ENCODE measurements around the gene GAB4.

The GAB4 gene

GRCh38 chr22:16975155-16975885, 32.7 kb downstream of the GAB4 start:
- no peak for DNase-seq

DNA sequence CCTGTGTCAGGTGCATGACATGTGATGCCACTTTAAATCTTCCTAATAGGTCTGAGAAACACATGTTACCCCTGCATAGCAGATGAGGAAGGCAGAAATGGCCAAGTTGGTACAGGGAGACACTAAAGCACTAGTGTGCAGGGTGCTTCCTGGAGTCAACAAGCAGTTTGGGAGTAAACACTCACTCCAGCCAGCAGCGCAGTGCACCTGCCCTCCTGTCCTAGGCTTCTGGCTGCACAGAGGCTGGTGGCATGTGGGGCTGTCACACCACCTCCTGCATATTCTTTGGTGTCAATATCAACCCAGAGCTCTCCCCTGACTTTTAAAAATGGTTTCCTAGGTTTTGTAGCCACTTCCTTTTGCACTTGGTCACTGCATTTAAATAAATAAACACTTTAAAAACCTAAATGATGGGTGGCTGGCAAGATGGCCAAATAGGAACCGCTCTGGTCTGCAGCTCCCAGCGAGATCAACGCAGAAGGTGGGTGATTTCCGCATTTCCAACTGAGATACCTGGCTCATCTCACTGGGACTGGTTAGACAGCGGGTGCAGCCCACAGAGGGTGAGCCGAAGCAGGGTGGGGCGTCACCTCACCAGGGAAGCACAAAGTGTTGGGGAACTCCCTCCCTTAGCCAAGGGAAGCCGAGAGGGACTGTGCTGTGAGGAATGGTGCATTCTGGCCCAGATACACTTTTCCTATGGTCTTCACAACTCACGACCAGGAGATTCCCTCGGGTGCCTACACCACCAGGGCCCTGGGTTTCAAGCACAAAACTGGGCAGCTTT, 33.5 kb downstream of the GAB4 start:
- no peak for DNase-seq

DNA sequence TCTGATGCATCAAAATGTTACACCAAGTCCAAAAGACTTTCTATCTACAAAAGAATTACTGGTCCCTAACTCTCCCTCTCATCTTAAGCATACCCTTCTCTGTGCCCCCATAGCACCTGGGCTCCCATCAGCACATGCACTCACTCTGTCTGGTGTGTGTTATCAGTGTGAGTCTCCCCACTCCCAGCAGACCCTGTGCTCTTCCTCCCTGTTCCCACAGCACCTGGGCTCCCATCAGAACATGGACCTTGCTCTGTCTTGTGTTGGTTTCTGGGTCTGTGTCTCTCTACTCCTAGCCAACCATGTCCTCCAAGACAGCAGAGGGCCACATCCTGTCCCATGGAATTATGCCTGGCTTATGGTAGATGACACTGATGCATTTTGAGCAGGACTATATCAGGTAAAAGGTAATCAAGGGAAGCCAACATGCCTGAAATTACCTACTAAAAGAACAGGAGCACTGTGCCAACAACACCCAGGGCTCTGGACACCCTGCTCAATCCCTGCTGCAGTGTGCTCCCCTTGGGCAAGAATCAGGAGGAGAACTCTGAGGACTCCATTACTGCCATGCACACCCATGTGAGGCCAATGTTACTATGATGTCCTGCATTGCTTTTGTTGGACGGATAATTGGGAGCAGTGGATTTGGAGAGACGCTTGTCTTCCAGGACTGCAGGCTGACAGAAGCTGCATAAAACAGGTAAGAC, 34.3 kb downstream of the GAB4 start:
- DNase-seq: no peak

- no peak for DNase-seq
Observed at GRCh38 chr22:16972311-16972710, 35.7 kb downstream of the GAB4 start.

GRCh38 chr22:16970446-16970845, 37.6 kb downstream of the GAB4 start:
- DNase-seq: no peak

DNA sequence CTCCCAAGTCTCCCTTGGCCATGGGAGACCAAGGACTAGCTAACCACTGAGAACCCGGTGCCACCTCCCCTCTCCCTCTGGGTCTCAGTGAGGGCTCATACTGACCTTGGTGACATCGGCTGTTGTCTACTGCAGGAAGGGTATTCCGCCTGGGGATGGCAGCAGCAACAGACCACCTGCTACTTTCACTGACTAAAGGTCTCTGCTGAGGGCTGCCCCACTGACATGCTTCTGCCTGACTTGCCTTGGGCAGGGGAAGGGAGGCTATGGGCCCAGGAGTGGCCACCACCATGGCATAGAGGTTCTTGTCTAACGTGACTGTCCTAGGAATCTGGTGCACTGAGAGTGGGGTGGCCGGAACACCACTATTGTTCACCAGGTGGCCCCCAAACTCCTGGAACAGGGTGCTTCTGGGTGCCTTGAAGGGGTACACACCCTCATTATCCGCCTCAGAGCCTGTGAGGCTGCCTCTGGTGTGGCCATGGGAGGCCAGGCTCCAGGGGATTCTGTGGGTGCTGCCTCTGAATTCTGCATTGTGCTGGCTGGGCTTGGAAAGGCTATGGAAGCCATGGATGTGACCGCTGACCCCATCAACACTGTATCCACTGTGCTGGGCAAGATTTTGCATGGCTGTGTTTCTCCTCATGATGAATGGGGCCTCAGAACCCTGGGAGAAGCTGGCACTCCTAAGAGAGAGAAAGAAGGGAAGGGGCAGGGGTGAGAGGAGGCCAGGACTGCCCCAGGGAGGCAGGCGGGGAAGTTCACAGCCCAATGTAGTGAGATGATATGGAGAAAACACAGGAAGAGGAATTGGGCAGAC, 38.3 kb downstream of the GAB4 start:
- no peak for DNase-seq

- no peak for DNase-seq
Observed at GRCh38 chr22:16968218-16968595, 39.8 kb downstream of the GAB4 start.

DNA sequence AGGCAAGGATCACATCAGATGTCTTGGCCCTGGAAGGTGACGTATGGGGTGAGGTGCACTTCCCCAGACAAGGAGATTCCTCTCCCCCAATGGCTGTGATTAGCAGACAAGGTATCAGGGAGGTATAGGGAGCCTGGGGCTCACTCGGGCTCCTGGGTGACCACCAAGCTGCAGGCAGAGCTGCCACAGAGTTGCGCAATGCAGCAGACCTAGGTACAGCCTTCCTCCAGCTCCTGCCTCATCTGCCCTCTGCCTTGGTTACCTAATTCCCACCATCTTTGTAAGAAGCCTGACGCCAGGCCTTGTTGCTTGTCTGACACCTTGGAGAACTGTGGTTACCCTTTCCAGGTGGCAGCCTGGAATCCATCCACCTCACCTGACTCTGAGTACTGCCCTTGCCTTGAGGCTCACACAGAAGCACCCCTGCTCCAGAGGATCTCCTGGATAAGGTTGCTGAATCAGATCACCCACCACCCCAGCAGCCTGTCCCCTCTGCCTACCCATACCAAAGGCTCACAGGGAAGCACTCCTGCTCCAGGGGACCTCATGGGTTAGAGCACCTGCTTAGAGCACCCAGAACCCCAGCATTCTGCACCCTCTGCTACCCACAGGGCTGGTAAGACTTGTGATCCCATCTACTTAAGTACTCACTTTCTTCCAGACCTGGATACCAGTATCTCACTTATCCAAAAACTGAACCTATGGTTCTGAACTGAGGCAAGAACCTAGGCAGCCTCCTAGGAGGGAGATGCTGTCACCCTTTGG, 40.4 kb downstream of the GAB4 start:
- no peak for DNase-seq

DNA sequence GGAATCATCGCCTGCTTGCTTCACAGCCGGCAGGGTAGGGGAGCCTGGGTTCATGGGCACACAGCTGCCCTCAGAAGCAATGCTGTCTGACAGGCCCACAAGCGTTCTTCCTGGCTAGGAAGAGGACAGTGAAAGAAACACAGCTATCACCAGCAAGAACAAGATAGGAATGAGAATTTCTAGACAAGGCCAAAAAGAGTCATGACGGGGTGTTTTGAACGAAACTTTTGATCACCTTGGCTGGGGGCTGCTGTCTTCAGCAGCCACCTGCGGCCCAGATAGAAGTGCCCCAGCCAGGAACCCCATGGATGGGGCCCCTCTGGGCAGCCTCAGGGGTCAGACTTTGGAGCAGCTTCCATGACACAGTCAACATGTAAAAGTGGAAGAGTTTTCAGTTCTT, 41.8 kb downstream of the GAB4 start:
- DNase-seq: no peak

- DNase-seq: no peak
Observed at GRCh38 chr22:16965560-16965959, 42.5 kb downstream of the GAB4 start.

DNA sequence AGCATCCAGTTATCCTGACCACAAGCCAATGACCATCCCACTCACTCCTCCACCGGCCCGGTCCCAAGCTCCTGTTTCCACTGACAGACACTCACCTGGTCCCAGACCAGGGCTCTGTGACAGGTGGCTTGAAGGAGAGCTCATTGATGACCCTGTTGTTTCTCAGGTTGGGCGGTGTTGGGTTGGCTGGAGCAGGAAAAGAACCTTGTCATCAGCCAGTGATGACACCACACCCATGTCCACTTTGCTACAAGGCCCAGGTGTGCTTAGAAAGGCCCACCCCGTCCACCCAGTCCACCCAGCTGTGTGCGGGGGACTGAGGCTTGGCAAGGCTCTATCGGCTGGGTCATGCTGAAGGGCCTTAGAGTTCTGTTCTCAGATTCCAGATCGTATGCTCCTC, 42.9 kb downstream of the GAB4 start:
- DNase-seq: no peak

GRCh38 chr22:16964366-16964765, 43.7 kb downstream of the GAB4 start:
- DNase-seq: no peak

DNA sequence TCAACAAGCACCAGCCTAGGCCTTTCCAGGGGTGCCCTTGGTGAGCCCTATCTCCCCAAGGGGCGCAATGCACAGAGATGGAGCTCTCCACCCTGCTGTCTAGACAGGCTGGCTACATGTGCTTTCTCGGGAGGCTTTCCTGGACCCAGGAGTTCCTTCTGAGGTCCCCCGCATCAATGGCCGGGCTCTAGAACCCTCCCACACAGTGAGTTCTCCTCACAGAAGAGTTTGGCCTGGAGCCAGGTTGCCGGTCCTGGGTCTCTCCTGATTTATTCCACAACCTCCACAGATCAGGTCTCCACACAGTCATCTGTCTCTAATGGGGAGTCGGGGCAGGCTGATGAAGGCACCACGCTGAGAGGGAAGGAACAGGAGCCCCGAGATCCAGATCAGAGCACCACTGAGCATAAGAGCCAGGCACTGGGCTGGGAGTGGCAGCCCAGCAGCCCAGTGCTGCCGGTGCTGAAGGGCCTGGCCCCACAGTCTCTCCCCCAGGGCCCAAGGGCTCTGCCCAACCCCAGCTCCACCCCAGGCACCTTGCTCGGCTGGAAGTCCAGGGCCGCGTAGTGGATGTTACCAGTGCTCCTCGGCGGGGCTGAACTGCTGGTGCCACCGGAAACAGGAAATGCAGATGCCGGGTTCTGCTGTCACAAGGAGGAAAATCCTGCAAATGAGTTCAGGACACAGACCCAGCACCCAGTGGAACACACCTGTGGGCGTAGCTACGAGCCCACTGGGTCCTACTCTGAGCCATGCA, 44.7 kb downstream of the GAB4 start:
- DNase-seq: no peak

- DNase-seq: no peak
Observed at GRCh38 chr22:16962501-16962900, 45.5 kb downstream of the GAB4 start.

GRCh38 chr22:16961477-16962186, 46.4 kb downstream of the GAB4 start:
- peak; percentile 2 for DNase-seq

- no peak for DNase-seq
Observed at GRCh38 chr22:16960884-16961249, 47.2 kb downstream of the GAB4 start.

DNA sequence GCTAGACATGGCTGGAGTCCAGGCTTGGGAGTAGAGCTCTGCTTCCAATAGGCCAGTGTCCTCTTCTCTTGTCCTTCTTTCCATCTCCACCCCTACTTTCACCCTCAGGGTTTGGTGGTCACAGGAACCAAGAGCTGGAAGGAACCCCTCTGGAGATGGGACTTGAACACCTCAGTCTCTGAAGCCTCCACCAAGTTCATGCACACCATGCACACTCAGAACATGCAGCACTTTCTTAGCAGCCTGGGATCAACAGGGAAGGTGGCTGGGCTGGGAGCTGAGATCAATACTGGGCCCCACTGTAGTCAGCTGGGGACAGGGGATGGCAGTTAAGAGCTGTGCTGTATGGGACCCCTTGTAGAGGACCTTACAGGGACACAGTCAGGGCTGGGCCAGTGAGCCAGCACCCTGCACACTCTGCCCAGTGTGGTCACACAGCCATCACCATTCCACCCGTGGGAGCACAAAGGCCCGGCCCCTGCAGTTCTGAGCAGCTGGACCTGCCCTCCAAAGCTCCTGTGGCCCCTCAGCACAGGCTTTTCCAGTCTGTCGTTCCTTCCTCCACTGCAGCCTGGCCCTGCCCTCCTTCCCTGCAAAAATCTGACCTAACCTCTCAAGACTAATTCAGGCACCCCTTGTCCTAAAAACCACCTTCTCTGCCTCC, 47.7 kb downstream of the GAB4 start:
- no peak for DNase-seq

DNA sequence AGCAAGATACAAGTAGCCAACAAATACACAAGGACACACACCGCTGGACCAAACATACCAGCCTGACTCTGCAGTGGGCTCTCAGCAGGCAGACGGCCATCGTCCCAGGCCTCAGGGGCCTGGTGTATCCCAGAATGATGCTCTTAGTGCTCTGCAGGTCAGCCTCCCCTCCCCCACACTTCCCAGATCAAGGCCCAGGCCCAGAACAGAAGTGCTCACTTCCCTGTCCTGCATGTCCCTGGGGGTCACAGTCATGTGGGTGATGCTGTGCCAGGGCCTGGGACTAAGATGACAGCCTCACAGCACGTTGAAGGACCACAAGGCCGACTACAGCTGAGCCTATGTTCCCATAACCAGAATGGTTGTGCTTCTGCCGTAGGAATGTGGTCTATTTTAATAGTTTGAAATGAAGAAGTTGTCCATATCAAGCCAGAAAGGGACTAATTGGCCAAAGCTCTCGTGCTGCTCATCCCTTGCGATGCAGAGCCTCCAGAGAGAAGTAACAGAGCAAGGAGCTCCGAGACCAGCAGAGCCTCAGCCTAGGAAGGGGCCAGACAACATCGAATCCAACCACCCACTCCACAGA, 48.6 kb downstream of the GAB4 start:
- no peak for DNase-seq

GRCh38 chr22:16958475-16958874, 49.5 kb downstream of the GAB4 start:
- no peak for DNase-seq

DNA sequence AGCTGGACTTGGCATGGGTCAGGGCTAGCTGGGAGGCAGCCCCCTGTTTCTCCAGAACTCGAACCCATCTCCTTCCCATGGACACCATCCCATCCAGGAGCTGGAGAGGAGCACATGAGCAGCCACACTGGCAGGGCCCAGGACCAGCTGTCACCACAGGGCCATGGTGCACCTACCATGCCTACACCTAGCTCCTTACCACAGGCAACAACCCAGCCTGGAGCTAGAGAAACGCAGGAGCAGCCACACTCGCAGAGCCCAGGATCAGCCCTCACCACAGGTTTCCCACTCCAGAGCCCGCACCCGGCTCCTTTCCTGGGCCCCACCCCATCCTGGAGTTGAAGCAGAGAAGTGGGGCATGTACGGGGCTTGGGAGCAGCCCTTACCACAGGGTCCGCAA, 50.2 kb downstream of the GAB4 start:
- DNase-seq: no peak
